NCI-H446 (cell line): ENCODE results near the gene OR1L4.

Source experiments
- DNase-seq, 2 experiments: peaks; one replicate each; lab custom pipeline; 2025; lab: John Stamatoyannopoulos, UW

OR1L4 gene, protein sequence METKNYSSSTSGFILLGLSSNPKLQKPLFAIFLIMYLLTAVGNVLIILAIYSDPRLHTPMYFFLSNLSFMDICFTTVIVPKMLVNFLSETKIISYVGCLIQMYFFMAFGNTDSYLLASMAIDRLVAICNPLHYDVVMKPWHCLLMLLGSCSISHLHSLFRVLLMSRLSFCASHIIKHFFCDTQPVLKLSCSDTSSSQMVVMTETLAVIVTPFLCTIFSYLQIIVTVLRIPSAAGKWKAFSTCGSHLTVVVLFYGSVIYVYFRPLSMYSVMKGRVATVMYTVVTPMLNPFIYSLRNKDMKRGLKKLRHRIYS

DNA sequence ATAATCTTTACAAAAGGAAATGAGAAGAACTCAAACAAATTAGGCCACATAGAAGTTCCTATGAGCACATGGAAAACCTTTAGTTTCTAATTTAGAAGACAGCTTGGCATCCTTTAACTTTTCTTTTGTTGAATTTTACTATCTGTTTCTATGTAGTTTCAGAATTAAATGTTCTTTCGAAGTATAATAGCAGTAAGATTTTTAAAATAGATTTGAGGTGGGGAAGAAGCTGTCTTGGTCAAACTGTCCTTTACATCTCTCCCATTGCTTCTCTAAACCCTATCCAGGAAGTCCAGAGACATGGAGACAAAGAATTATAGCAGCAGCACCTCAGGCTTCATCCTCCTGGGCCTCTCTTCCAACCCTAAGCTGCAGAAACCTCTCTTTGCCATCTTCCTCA, at the start of gene OR1L4:
Gene OR1L4, plus strand, starts transcription at position 301 of the 400 bp plus-strand sequence. Its CDS starts 0 bp downstream, at position 301.
- DNase-seq, result no peak

DNA sequence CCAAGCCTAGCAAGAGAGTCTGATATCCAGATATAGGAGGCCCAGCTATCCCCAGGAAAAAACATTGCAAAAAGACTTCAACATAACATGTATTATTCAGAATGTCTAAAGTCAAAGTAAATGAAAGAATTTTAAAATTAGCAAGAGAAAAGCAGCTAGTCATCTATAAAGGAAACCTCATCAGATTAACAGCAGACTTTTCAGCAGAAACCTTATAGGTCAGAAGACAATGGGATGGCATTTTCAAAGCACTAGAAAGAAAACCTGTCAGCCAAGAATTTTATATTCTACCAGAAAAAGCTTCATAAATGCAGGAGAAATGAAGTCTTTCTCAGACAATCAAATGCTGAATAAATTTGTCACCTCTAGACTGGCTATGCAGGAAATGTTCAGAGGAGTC, 38.9 kb upstream of the OR1L4 start:
- no peak for DNase-seq

DNA sequence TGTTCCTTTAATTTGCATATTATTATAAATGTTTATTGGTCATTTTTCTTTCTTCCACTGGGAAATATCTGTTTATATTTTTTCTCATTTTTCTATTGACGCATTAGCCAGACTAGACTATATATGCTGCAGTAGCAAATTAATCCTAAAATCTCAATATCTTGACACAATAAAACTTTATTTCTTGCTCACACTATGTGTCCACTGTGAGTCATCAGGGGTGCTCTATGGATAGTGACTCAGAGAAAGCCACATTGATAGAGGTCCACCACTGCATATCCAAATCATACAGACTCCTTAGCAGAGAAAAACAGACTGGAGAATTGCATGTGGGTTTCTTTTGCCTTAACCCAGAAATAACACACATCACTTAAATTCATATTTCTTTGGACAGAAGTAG, 28.1 kb upstream of the OR1L4 start:
- DNase-seq, result no peak

DNA sequence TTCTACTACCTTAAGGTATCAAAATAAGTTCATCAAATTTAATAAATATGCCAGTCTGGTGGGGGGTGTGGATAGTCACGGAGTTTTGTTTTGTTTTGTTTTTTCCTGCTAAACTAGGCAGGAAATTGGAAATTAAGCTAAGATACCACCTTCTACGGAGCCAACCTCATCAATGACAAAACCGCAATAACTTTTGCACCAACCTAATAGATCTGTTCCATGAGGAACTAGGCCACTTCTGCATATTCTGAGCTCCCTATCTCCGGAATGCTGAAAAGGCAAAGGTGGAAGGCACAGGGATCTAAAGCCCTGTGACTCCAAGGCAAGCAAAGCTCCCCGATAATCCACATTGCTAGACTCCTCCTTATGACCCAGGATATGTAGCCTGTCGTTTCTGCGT, 5.8 kb upstream of the OR1L4 start:
- no peak for DNase-seq

DNA sequence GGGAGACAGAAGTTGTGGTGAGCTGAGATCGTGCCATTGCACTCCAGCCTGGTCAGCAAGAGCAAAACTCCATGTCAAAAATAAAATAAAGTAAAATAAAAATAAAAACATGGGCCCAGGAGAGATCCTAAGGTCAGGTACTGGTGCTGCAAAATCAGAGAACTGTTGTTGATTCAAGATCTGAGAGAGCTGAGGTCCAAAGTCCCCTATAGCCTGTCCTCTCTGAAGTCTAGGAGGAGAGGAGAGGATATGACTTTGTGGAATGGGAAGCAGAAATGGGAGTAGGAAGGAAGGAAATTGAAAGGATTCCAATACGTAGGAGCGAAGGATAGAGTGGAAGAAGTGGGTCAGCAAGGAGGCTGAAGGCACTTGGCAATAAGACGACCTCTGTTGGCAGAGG, 4.6 kb upstream of the OR1L4 start:
- DNase-seq, result no peak

DNA sequence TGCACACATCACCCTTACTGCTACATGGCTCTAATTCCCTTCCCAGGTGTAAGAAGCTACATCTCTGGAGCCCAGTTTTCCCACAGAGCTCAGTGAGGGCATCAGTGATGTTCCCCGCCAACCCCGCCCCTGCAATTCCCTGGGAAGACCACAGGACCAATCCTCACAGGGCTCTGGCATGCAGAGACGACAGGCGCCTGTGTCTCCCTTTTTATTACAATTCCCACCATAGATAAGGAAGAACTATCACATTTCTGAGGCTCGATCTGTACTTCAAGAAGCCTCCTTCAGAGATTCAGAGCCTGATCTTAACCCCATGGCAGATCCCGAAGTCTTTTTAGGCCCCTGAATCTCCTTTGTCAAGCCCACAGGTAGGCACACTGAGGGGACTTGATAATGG, 18.2 kb downstream of the OR1L4 start, which contains the start of gene OR1L6:
Gene OR1L6, plus strand, starts transcription at position 301 of the 400 bp plus-strand sequence. CDS start 7,545 bp downstream, outside the sequence.
- DNase-seq, result no peak

DNA sequence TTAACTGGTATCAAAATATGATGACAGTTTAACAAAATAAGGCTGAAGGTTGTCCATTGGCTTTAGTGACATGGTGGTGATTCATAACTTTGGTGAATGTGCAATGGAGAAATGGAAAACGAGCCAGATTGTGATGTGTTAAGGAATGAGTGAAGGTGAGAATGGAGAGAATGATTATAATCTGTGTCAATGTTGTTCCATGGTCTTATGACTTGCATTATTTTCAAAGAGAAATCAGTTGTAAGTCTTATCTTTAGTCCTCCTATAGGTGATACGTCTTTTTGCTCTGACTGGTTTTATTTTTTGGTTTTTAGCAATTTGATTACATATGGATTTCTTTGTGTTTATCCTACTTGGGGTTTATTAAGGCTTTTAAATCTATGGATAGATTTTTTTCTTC, 31.0 kb downstream of the OR1L4 start:
- no peak for DNase-seq

DNA sequence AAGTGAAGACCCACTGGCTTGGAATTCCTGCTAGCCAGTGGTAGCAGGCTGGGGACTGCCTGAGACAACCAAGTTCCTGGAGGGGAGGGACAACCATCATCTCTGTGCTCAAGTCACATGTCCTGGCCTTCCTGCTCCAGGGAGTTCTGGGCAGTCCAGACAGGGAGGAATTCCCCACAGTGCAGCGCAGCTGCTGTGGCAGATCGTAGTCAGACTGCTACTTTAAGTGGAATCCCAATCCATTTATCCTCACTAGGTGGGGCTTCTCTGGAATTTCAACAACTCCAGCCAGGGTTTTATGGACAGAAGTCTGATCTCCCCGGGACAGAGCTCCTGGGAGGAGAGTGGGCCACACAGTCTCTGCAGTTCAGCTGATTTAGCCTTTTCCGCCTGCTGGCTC, 44.0 kb downstream of the OR1L4 start:
- DNase-seq, result no peak
